ENCODE results near the gene ROR1. TPM values are rescaled to one million over a fixed set of nuclear protein-coding genes. Genes with fewer than 3 reads are reported as not detected.

Gene ROR1
- total and polyA plus RNA-seq, 3 donors from 2014 or later, result 3.3 to 5.1 (median 4.6) TPM

DNA sequence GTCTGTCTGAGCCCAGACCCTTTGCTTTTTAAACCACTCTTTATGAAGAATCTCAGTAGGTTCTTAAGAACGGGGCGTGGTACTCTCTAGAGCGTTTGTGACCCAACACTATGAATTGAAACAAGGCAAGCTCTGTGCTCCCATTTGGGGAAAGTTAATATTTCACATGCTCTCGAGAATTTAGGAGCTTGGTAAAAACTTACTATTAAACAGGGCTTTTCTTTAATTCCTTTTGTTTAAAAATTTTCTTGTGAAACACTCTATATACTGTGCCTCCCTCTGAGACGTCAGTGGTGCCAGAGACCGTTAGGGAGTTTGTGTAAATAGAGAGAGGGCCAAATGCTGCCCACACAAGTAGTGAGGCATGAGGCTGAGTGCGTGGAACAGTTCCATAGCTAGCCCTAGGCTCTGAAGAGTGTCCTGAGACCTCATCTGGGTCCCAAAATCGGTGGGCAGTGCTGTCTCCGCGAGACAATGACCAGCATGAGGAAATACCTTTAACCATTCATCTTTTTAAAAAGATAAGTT lies 144.7 kb downstream of the ROR1 start:
- DNase-seq, result no peak
- Histone ChIP-seq H3K27me3 (no peaks in the 10 kb centered on the region), H3K9me3 (no peaks in the 10 kb centered on the region), H3K4me3 (no peak overlapping the region), H3K27ac (no peak overlapping the region), H3K4me1 (peaks cover 11% of the 10 kb centered on the region), H3K36me3 (ENCODE audit: low read depth, missing control alignments) (no peaks in the 10 kb centered on the region)
- WGBS, 2 donors, result 57 to 69% methylated on average over 10 of the region's 10 CpGs
- intact Hi-C loops (cut with DNase I; ENCODE audit: low total_unique reads), result no loop called here
- TF ChIP-seq CTCF (IDR thresholded peaks at IDR 0.05) (no peak), POLR2A (IDR thresholded peaks at IDR 0.05) (no peak)

GRCh38 chr1:63920154-63921117 lies 146.6 kb downstream of the ROR1 start:
- H3K36me3 ChIP-seq (ENCODE audit: low read depth, missing control alignments), result no peaks in the 10 kb centered on the region
- no peak for DNase-seq
- no peak overlapping the region for H3K27ac ChIP-seq
- WGBS, 2 donors, result 68 to 73% methylated on average over 7 of the region's 7 CpGs
- no peak for TF ChIP-seq CTCF (IDR thresholded peaks at IDR 0.05)
- TF ChIP-seq POLR2A (IDR thresholded peaks at IDR 0.05), result no peak
- H3K9me3 ChIP-seq, result no peaks in the 10 kb centered on the region
- H3K4me1 ChIP-seq, result peaks cover 11% of the 10 kb centered on the region
- intact Hi-C loops (cut with DNase I; ENCODE audit: low total_unique reads), result no loop called here
- H3K4me3 ChIP-seq, result no peak overlapping the region
- no peaks in the 10 kb centered on the region for H3K27me3 ChIP-seq

DNA sequence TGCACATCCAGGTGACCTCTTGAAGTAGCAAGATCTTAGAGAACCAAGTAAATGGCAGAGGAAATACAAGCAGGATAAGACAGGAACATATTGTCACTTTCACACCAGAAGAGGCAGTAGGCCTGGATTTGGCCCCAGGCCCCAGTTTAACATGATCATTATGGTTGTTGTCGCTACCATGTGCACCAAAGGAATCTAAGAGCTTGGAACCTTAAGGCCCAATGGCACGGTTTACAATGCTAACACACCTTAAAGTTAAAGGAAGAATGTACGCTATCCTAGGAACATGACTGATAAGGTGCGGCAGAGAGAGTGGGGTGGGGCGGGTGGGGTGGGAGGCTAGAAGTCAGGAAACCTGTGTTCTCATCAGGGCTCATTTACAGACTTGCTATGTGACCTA lies 147.5 kb downstream of the ROR1 start:
- Histone ChIP-seq H3K4me3 (no peak overlapping the region), H3K36me3 (ENCODE audit: low read depth, missing control alignments) (no peaks in the 10 kb centered on the region), H3K4me1 (peaks cover 11% of the 10 kb centered on the region), H3K27me3 (no peaks in the 10 kb centered on the region), H3K9me3 (no peaks in the 10 kb centered on the region), H3K27ac (no peak overlapping the region)
- intact Hi-C loops (cut with DNase I; ENCODE audit: low total_unique reads), result no loop called here
- 71 to 87% methylated on average over 5 of the region's 5 CpGs for WGBS, 2 donors
- TF ChIP-seq POLR2A (IDR thresholded peaks at IDR 0.05) (no peak), CTCF (IDR thresholded peaks at IDR 0.05) (no peak)
- DNase-seq, result no peak

- Histone ChIP-seq H3K4me1 (peaks cover 11% of the 10 kb centered on the region), H3K27me3 (no peaks in the 10 kb centered on the region), H3K36me3 (ENCODE audit: low read depth, missing control alignments) (no peaks in the 10 kb centered on the region), H3K4me3 (no peak overlapping the region), H3K9me3 (no peaks in the 10 kb centered on the region), H3K27ac (no peak overlapping the region)
- TF ChIP-seq POLR2A (IDR thresholded peaks at IDR 0.05) (no peak), CTCF (IDR thresholded peaks at IDR 0.05) (no peak)
- intact Hi-C loops (cut with DNase I; ENCODE audit: low total_unique reads), result no loop called here
- no peak for DNase-seq
These were observed 148.0 kb downstream of the ROR1 start for GRCh38 chr1:63921802-63922201.

All from testis (tissue), 3 donors.